DMS79 treated with DMSO at 0.1 percent for 48 hours (cell line): ENCODE results near the gene ENO4.

Experiments
- DNase-seq: peaks from one replicate; lab custom pipeline; 2025; lab: John Stamatoyannopoulos, UW

Gene ENO4, protein sequence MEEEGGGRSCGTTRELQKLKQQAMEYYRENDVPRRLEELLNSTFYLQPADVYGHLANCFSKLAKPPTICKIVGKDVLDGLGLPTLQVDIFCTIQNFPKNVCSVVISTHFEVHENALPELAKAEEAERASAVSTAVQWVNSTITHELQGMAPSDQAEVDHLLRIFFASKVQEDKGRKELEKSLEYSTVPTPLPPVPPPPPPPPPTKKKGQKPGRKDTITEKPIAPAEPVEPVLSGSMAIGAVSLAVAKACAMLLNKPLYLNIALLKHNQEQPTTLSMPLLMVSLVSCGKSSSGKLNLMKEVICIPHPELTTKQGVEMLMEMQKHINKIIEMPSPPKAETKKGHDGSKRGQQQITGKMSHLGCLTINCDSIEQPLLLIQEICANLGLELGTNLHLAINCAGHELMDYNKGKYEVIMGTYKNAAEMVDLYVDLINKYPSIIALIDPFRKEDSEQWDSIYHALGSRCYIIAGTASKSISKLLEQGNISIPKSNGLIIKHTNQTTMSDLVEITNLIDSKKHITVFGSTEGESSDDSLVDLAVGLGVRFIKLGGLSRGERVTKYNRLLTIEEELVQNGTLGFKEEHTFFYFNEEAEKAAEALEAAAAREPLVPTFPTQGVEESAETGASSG

DNA sequence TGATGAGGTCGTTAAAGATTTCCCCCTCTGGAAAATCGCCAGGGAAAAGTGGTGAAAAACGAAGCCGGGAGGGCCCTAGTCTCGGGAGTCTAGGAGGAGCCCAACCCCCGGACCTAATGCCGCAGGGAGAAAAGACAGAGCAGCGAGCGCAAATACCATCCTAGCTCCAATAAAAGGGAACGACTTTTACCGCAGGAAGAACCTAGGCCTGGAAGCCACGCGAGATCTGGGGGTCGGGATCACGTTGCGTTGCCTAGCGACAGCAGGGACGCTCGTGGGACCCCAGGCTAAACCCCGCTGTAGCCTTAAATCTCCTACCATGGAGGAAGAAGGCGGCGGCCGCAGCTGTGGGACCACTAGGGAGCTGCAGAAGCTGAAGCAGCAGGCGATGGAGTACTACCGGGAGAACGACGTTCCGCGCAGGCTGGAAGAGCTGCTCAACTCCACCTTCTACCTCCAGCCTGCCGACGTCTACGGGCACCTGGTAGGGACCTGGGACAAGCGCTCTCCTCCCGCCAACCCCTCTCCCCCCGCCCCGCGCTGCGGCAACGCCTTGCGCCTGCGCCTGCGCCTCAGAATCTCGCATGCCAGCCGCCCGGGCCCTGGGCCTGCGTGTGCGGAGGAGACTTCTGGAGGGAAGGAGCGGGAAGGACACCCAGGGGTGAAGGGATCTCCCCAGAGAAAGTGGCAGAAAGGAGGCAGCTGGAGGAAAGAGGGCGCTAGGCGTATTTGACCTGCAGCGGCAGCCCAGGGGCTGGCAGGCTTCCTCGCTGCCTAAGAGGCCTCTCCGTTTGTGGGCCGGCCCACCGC is at the start of gene ENO4:
Gene ENO4, plus strand, starts transcription at position 252 of the 810 bp plus-strand sequence. Its CDS starts 68 bp downstream, at position 320.
- peak; percentile 70 for DNase-seq

DNA sequence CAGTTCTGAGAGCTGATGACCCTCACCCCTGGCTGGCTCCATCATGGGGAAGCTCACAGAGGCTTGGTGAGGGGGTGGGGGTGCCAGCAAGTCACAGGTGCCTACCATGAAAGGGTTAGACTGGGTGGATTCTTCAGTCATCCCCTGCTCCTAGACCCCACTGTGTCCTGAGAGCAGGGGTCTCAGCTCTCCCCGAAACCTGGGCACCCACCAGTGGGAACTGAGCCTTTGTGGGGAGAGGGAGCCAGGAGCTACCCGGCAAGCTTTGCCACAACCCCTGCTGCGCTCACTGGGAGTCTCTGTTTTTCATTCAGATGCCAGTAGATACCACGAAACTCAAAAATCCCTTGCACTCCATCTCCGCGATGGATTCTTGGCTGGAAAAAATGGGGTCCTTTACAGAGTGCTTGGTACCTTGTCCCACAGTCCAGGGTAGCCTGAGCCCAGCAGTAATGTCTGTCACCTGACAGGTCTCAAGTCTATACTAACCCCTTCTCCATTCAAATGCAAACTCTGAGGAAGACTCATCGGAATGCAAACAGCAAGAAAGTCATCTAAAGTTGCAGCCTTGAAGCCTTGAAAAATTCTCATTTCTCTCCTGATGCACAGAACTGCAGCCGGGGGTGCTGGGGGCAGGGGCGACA is 48.9 kb upstream of the ENO4 start:
- DNase-seq = no peak

DNA sequence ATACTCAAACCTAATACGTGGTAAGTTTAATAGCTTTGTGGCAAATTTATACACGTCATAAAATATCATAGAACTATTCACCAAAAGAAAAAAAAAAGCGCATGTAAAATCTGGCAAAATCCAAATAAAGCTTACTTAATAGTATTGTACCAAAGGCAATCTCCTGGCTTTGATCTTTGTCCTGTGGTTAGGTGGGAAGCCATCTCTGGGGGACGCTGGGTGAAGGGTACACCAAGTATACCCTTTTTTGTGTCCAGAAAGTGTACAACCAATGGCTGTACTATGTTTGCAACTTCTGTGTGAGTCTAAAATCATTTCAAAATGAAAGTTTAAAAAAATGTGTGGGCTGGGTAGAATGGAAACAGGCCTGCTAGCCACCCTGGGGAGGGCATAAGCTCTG is 47.6 kb upstream of the ENO4 start:
- DNase-seq = no peak

DNA sequence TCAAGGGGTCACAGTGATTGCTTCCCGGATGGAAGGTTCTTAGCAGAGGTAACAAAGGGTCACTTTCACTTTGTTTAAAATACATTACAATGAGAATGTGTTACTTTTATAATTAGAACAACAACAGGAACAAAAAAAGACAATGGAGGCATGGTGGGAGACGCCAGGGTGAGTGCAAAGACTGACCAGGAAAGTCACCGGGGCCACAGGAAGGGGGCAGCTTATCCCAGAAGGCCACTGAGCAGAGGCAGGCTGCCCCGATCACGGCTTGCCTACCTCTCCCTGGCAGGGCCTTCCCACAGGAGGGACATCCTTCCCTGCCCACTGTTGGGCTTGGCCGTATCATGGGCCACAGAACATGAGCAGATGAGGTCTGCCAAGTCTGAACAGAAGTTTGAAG is 46.8 kb upstream of the ENO4 start:
- DNase-seq = no peak

DNA sequence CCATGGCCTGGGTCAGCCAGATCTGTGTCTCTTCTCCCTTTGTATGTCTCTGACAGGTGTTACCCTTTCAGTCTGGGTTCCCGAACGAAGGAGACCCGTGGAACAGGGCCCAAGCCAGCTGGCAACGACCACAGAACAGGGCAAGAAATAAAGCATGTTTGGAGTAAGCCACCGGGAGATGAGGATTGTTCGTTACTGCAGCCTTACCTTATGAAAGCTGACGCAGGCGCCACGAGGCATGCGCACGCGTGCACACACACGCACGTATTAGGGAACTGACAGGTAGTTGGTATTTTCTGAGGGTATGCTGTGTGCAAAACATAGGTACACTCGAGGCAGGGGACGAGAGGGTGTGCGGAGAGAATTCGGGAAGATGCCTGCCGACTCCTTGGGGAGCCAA is 46.4 kb upstream of the ENO4 start:
- DNase-seq = no peak

DNA sequence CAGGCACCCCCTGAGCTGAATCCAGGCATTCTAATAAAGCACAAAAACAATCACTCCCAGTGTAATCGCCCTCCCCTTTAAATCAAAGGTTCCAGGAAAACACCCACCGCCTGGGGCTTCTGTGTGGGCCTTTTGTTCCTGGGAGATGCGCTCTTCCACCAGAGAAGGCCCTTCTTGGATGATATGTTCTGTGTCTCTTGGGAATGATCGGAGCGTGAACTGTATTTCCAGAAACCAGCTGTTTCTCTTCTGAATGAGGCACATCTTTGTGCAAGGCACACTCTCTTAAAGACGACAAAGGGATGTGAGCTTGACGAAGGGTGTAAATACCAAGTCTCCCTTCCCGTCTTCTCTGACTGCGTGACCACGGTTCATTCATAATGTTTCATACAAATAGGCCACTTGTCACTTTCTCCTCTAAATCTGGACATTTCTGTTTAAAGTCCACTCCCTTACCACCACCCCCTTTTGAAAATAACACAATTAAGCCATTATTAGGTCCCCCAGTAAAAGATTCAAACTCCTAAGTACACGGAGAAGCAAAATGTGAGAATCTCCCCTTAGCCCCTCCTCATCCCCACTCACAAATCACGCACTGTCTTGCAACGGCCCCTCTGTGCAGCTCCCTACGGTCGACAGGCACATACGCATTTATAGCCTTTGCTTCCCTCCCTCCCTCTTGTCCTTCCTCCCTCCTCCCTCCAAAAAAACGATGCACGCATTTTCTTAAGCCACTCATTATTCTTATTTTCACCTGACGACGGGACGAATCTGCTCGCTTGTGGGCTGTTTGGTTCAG is 45.6 kb upstream of the ENO4 start:
- DNase-seq = no peak

GRCh38 chr10:116808706-116809105 is 40.6 kb upstream of the ENO4 start:
- DNase-seq = no peak

DNA sequence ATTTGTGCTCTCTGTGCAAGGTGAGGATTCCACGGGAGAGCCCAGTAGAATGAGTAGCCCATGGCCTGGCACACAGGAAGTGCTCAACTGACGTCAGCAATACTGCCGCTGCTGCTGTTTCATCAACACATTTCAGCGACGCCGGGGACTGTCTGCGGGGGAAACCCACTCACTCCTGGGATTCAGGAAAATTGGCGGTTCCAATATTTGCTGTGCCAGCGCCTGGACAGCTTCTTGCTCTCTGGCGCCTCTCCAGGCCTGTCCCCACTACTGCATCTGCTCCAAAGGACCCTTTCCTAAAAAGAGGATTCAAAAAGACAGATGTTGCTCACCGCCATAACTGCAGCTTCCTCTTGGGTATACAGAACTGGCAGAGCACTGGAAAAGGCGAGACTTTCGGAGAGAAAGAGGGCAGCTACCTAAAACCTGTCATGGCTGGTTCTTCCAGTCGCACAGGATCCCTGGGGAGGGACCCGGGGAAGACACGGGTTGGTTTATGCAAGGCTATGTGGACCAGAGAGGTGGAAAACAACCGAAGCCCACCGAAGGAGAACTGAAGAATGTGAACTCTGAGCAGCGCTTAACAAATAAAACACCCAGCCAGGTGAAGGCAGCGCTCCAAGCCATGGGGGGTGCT is 39.7 kb upstream of the ENO4 start:
- DNase-seq = no peak

GRCh38 chr10:116810120-116810500 is 39.2 kb upstream of the ENO4 start:
- DNase-seq = no peak

GRCh38 chr10:116810895-116811294 is 38.4 kb upstream of the ENO4 start:
- DNase-seq = no peak

DNA sequence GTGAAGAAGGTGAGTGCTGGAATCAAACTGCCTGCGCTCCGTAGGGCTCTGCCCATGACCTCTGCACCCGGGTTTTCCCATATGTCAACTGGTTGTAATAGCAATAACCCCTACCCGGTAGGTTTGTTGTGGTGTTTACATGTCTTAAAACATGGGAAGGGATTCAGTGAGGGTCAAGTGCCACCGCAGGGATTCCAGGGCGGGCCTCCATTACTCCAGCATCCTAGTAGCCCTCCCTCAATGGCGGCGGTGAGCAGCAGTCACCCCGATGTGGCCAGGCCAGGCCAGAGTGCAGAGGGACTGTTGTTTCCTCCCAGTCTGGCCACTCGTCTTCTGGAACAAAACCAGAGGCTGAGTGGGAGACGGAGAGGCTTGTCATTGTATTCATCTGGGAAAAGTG is 37.6 kb upstream of the ENO4 start:
- no peak for DNase-seq

DNA sequence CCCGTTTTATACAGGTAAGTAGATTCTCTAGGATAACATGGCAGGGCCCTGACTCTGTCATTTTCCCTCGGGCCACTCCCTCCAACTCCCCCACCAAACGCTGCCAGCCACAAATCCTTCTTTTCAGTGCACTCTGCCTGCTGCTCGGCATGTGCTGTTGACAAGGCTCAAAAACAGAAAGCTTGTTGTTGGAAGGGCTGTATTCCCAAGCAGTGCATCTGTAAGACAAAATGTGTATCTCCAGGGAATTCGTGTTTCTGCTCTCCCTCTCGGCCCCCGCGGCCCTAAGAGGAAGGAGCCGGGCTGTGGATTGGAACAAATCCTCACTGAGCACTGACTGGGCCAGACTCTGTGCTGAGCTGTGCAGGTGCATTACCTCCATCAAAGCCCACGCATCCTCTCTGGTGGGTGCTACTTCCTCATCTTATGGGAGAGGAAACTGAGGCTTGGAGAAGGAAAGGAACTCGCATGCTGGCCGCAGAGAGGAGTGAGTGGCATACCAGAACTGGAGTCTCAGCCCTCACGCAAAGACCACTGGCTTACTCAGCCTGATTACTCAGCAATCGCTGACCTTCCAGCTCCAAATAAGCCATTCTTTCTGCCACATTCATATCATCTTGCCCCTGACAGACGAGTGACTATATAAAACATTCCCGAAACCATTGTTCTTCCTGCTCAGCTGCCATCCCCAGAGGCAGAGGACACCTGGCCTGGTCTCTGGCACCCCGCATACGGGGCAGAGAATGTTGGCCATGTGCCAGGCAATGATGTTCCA is 33.5 kb upstream of the ENO4 start:
- no peak for DNase-seq

DNA sequence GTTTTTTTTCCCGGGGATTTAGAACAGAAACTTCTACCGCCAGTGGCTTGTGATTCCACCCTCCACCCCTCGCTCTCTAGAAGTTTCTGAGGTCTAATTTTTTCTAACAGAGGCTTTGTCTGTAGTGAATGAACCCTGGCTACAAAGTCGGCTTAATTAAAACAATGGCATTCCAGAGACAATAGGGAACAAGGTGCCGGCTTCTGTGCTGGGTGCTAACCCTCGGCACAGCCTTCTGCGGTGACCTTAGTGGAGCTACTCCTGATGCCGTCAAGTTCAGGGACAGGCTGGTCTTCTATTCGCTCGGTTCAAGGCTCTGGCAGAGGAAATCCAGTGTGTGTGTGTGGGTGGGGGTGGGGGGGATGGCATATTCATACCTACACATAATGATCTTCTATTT is 32.1 kb upstream of the ENO4 start:
- DNase-seq = no peak

- DNase-seq = no peak
Observed at GRCh38 chr10:116817780-116818343, 31.4 kb upstream of the ENO4 start.

- DNase-seq = no peak
Observed at GRCh38 chr10:116819999-116820677, 29.2 kb upstream of the ENO4 start.

GRCh38 chr10:116825901-116826300 is 23.4 kb upstream of the ENO4 start:
- no peak for DNase-seq

DNA sequence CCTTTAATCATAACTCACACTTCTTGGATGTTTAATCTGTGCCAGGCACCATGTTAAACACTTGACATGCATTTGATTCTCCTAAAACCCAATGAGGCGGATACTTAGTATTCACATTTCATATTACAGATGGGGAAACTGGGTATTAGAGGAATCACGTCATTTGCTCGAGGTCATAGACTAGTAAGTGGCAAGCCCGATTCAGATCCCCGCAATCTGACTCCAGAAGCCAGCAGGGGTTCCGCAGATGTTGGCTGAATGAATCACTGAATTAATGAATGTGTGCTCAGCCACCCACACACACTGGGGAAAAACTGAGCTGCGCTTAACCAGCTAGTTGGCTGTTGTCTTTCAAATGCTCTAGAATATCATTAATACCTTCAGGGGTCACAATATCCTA is 22.5 kb upstream of the ENO4 start:
- no peak for DNase-seq

- no peak for DNase-seq
Observed at GRCh38 chr10:116827214-116827671, 22.1 kb upstream of the ENO4 start.

GRCh38 chr10:116828116-116828515 is 21.2 kb upstream of the ENO4 start:
- DNase-seq = no peak
